Measurements from ENCODE around the gene LANCL2. TPM values are rescaled to one million over a fixed set of nuclear protein-coding genes. Genes with fewer than 3 reads are reported as not detected.
A peak's percentile ranks its signal among the peaks of the same experiment; 100 is the strongest.

The LANCL2 gene
- total RNA-seq, 1 donor from 2014 or later: 14.7 TPM

GRCh38 chr7:55457801-55458200 lies 92.7 kb downstream of the LANCL2 start:
- DNase-seq (ENCODE audit: low read depth): no peak
- Histone ChIP-seq H3K36me3 (ENCODE audit: control insufficient read depth, insufficient read depth, low read length) (no peaks in the 10 kb centered on the region), H3K27me3 (ENCODE audit: control insufficient read depth, insufficient read depth, low read length) (no peaks in the 10 kb centered on the region), H3K4me3 (ENCODE audit: low read depth, low read length) (no peak overlapping the region)
- no peak for TF ChIP-seq CTCF (IDR thresholded peaks at IDR 0.05; ENCODE audit: insufficient read depth, low read length, severe bottlenecking)
- no peak for FAIRE-seq

- Histone ChIP-seq H3K27me3 (ENCODE audit: control insufficient read depth, insufficient read depth, low read length) (no peaks in the 10 kb centered on the region), H3K36me3 (ENCODE audit: control insufficient read depth, insufficient read depth, low read length) (no peaks in the 10 kb centered on the region), H3K4me3 (ENCODE audit: low read depth, low read length) (no peak overlapping the region)
- no peak for DNase-seq (ENCODE audit: low read depth)
- no peak for FAIRE-seq
- TF ChIP-seq CTCF (IDR thresholded peaks at IDR 0.05; ENCODE audit: insufficient read depth, low read length, severe bottlenecking): no peak
These were observed 93.2 kb downstream of the LANCL2 start for GRCh38 chr7:55458351-55458750.

GRCh38 chr7:55463686-55464262 lies 98.6 kb downstream of the LANCL2 start:
- Histone ChIP-seq H3K27me3 (ENCODE audit: control insufficient read depth, insufficient read depth, low read length) (no peaks in the 10 kb centered on the region), H3K4me3 (ENCODE audit: low read depth, low read length) (no peak overlapping the region), H3K36me3 (ENCODE audit: control insufficient read depth, insufficient read depth, low read length) (no peaks in the 10 kb centered on the region)
- FAIRE-seq: peak; percentile 73
- TF ChIP-seq CTCF (IDR thresholded peaks at IDR 0.05; ENCODE audit: insufficient read depth, low read length, severe bottlenecking): no peak
- no peak for DNase-seq (ENCODE audit: low read depth)

- Histone ChIP-seq H3K4me3 (ENCODE audit: low read depth, low read length) (no peak overlapping the region), H3K27me3 (ENCODE audit: control insufficient read depth, insufficient read depth, low read length) (no peaks in the 10 kb centered on the region), H3K36me3 (ENCODE audit: control insufficient read depth, insufficient read depth, low read length) (no peaks in the 10 kb centered on the region)
- no peak for TF ChIP-seq CTCF (IDR thresholded peaks at IDR 0.05; ENCODE audit: insufficient read depth, low read length, severe bottlenecking)
- peak; percentile 66 for FAIRE-seq
- peak; percentile 5 for DNase-seq (ENCODE audit: low read depth)
These were observed 99.3 kb downstream of the LANCL2 start for GRCh38 chr7:55464422-55464821.

- TF ChIP-seq CTCF (IDR thresholded peaks at IDR 0.05; ENCODE audit: insufficient read depth, low read length, severe bottlenecking): no peak
- Histone ChIP-seq H3K36me3 (ENCODE audit: control insufficient read depth, insufficient read depth, low read length) (no peaks in the 10 kb centered on the region), H3K27me3 (ENCODE audit: control insufficient read depth, insufficient read depth, low read length) (no peaks in the 10 kb centered on the region), H3K4me3 (ENCODE audit: low read depth, low read length) (no peak overlapping the region)
- no peak for FAIRE-seq
- DNase-seq (ENCODE audit: low read depth): no peak
These were observed 100.6 kb downstream of the LANCL2 start for GRCh38 chr7:55465691-55466090.

- FAIRE-seq: no peak
- H3K36me3 ChIP-seq (ENCODE audit: control insufficient read depth, insufficient read depth, low read length): no peaks in the 10 kb centered on the region
- TF ChIP-seq CTCF (IDR thresholded peaks at IDR 0.05; ENCODE audit: insufficient read depth, low read length, severe bottlenecking): no peak
- no peak for DNase-seq (ENCODE audit: low read depth)
- no peaks in the 10 kb centered on the region for H3K27me3 ChIP-seq (ENCODE audit: control insufficient read depth, insufficient read depth, low read length)
- no peak overlapping the region for H3K4me3 ChIP-seq (ENCODE audit: low read depth, low read length)
These were observed 102.0 kb downstream of the LANCL2 start for GRCh38 chr7:55467047-55467593.
